PFSK-1 (cell line): Measurements from ENCODE around the gene DLG3.

Source experiments
- FOXP2 ChIP-seq: optimal IDR thresholded peaks from 2 replicates; pipeline ENCODE3; 2011; ENCODE audit warnings: borderline replicate concordance, control low read depth, inconsistent platforms; ENCODE audit not compliant: insufficient read depth; ENCODE audit errors: extremely low read length, extremely low read depth
- POLR2AphosphoS5 ChIP-seq: IDR thresholded peaks from 2 replicates; pipeline ENCODE4 v1.6.1; 2012; ENCODE audit warnings: low read depth, mild to moderate bottlenecking, control low read depth, low read length, moderate library complexity
- SIN3A ChIP-seq: IDR thresholded peaks from 2 replicates; pipeline ENCODE4 v1.6.1; 2012; ENCODE audit warnings: mild to moderate bottlenecking, low read length, moderate library complexity, borderline replicate concordance; ENCODE audit not compliant: insufficient read depth
- TAF1 ChIP-seq: IDR thresholded peaks from 2 replicates; pipeline ENCODE4 v1.6.1; 2012; ENCODE audit warnings: low read length, control low read depth, borderline replicate concordance; ENCODE audit not compliant: insufficient read depth
- TF ChIP-seq, protein P1 (sequence below), 2 experiments: IDR thresholded peaks; 2 replicates each; pipeline versions ENCODE4 v1.6.1 to v1.8.0; 2011 to 2012; ENCODE audit warnings: low read depth in 2 of 2, low read length in 2 of 2, control low read depth in 1 of 2, inconsistent platforms in 1 of 2, mild to moderate bottlenecking in 1 of 2, moderate library complexity in 1 of 2; ENCODE audit not compliant: insufficient read depth in 1 of 2

DNA sequence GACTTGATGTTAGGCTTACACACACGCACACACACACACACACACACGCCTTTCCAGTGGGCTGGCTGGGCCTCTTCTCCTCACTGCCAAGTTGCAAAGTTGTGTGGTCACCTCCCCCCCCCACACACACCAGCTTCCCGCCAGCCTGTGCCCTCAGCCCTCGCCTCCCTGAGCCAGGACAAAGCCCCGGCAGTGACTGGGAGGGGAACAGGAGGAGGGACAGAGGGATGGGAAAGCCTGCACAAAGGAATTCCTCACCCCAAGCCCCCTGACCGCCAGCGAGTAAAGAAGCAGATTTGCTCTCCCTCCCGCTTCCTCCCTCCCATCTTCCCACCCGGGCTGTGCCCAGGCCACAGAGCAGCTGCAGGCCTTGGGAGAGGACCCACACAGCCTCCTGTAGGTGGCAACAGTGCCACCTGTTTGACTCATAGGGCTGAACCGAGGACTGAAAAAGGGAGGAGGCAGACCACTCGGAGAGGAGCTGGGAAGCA, 21.7 kb upstream of the DLG3 start, which contains the start of gene GDPD2:
- TF ChIP-seq POLR2AphosphoS5 (no peak), TAF1 (no peak), SIN3A (no peak), FOXP2 (no peak)
- TF ChIP-seq, protein P1, sequence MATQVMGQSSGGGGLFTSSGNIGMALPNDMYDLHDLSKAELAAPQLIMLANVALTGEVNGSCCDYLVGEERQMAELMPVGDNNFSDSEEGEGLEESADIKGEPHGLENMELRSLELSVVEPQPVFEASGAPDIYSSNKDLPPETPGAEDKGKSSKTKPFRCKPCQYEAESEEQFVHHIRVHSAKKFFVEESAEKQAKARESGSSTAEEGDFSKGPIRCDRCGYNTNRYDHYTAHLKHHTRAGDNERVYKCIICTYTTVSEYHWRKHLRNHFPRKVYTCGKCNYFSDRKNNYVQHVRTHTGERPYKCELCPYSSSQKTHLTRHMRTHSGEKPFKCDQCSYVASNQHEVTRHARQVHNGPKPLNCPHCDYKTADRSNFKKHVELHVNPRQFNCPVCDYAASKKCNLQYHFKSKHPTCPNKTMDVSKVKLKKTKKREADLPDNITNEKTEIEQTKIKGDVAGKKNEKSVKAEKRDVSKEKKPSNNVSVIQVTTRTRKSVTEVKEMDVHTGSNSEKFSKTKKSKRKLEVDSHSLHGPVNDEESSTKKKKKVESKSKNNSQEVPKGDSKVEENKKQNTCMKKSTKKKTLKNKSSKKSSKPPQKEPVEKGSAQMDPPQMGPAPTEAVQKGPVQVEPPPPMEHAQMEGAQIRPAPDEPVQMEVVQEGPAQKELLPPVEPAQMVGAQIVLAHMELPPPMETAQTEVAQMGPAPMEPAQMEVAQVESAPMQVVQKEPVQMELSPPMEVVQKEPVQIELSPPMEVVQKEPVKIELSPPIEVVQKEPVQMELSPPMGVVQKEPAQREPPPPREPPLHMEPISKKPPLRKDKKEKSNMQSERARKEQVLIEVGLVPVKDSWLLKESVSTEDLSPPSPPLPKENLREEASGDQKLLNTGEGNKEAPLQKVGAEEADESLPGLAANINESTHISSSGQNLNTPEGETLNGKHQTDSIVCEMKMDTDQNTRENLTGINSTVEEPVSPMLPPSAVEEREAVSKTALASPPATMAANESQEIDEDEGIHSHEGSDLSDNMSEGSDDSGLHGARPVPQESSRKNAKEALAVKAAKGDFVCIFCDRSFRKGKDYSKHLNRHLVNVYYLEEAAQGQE (IDR thresholded peaks at IDR 0.05; ENCODE audit: insufficient read depth in 1 of 2, low read depth in 2 of 2, low read length in 2 of 2), result no peak
